Activated T-helper 1 cell treated with anti-CD3 and anti-CD28 coated beads, Interleukin-12 subunit alpha, Interleukin-12 subunit beta, Interleukin-2, Interleukin-4 antibody, amounts not matched to agents 30 ng/mL and 10 ng/mL and 1 ng/mL, durations not matched to agents 14 hours and 24 hours and 36 hours (primary cell): Measurements from ENCODE around the gene FBXL20. TPM values are rescaled to one million over a fixed set of nuclear protein-coding genes. Genes with fewer than 3 reads are reported as not detected.
A peak's percentile ranks its signal among the peaks of the same experiment; 100 is the strongest.

ENCODE experiments used
- DNase-seq: peaks from one replicate; pipeline ENCODE4 v3.0.0; 2021; ENCODE audit warnings: low spot score
- H3K27ac Mint-ChIP-seq: one replicate; pipeline ENCODE4 v1.8.0; 2021; ENCODE audit warnings: mild to moderate bottlenecking, mixed read lengths
- H3K27me3 Mint-ChIP-seq: one replicate; pipeline ENCODE4 v1.8.0; 2022; ENCODE audit warnings: mild to moderate bottlenecking, moderate library complexity, mixed read lengths; ENCODE audit not compliant: insufficient read depth
- H3K36me3 Mint-ChIP-seq: one replicate; pipeline ENCODE4 v1.8.0; 2021; ENCODE audit warnings: low read depth, mixed read lengths
- H3K4me1 Mint-ChIP-seq: one replicate; pipeline ENCODE4 v1.8.0; 2021; ENCODE audit warnings: low read depth, mixed read lengths
- H3K4me3 Mint-ChIP-seq: one replicate; pipeline ENCODE4 v1.8.0; 2021; ENCODE audit warnings: mild to moderate bottlenecking, moderate library complexity, mixed read lengths
- H3K9me3 Mint-ChIP-seq: one replicate; pipeline ENCODE4 v1.8.0; 2021; ENCODE audit warnings: mixed read lengths
- intact Hi-C: fragments of 100-400 bp; cut with micrococcal nuclease; formaldehyde crosslinking; loops from one replicate; pipeline ENCODE4 v1.15.1; 2024
- total RNA-seq: library from RNA; stranded (reverse); gene quantifications from 2 replicates; pipeline ENCODE4 v1.2.3, GENCODE V29; 2022

Gene FBXL20
- total RNA-seq, 1 donor from 2014 or later, result 20.1 TPM

DNA sequence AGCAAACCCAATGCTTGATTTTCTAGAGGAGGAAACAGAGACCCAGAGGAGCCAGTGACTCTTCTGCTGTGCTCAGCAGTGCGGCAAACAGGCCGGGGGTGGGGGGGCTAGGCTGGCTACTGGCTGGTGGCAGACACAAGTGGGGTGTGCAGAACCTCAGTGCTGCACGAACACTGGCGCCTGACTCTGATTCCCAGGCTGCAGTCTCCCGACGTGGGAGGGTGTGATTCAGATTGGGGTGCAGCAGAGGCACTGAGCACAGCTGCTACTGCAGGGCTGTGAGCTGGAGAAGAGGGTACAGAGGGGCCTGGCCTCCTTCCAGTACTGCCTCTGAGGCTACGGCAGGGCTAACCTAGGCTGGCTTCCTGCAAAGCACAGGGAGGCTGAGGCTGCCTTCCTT is 193.3 kb downstream of the FBXL20 start:
- no peak overlapping the region for H3K4me3 Mint-ChIP-seq
- intact Hi-C loops, result loop anchor here (5.0 to 10.0 kb wide), 2 partner anchors 194 to 417 kb away; partner anchors contain the start of genes FBXL20 and PPP1R1B

DNA sequence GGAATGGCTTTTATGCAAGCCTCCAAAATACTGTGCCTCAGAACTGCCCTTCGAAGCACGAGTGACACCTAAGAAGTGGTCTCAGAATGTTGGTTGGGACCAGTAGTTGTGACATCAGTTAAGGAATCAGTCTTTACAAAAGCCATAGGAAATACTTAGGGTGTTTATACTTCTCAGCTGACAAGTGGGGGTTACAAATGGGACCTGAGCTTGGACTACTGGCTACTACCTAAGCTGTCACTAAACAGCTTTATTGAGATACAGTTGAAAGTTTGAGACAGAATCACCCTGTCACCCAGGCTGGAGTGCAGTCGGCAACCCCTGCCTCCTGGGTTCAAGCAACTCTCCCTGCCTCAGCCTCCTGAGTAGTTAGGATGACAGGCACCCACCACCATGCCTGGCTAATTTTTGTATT is 196.3 kb downstream of the FBXL20 start:
- Mint-ChIP-seq H3K9me3 (no peaks in the 10 kb centered on the region), H3K27me3 (peaks cover 3% of the 10 kb centered on the region), H3K36me3 (peaks cover 43% of the 10 kb centered on the region), H3K4me3 (no peak overlapping the region), H3K27ac (no peak overlapping the region), H3K4me1 (peaks cover 31% of the 10 kb centered on the region)
- no peak for DNase-seq
- intact Hi-C loops, result loop anchor here (5.0 to 10.0 kb wide), 2 partner anchors 197 to 420 kb away; partner anchors contain the start of genes FBXL20 and PPP1R1B

More for the DNA sequence above, 193.3 kb downstream of the FBXL20 start:
- Mint-ChIP-seq H3K36me3 (peaks cover 17% of the 10 kb centered on the region), H3K4me1 (peaks cover 16% of the 10 kb centered on the region), H3K27ac (no peak overlapping the region), H3K27me3 (peaks cover 12% of the 10 kb centered on the region), H3K9me3 (no peaks in the 10 kb centered on the region)
- no peak for DNase-seq

DNA sequence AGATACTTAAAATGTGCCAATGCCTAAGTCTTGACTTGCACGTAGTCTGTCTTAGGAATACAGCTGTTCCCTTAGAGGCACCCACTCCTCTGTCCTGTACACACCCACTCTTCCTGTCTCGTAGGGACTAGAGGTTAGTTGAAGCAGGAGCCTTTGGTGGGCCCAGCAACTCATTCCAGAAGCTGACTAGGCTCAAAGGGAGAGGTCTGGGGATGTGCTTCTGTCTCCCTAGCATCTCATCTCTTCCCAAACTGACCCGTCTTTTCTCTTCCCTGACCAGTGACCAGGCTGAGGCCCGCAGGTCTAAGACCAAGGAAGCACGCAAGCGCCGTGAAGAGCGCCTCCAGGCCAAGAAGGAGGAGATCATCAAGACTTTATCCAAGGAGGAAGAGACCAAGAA is 197.2 kb downstream of the FBXL20 start:
- Mint-ChIP-seq H3K9me3 (no peaks in the 10 kb centered on the region), H3K27ac (peak overlapping the region; percentile 56), H3K4me3 (no peak overlapping the region), H3K27me3 (peaks cover 3% of the 10 kb centered on the region), H3K4me1 (peaks cover 37% of the 10 kb centered on the region), H3K36me3 (peaks cover 45% of the 10 kb centered on the region)
- no peak for DNase-seq
- intact Hi-C loops, result loop anchor here (10.0 kb wide), 1 partner anchor 421 kb away; the partner anchor contains the start of gene PPP1R1B

Other genes with a start within 250 kb of the FBXL20 start
- gene PLXDC1, start 250.0 kb downstream of the FBXL20 start, total RNA-seq, result 0.60 TPM in 1 of 2 replicates, not detected in the other
- gene ARL5C, start 235.5 kb downstream of the FBXL20 start, total RNA-seq, result not detected in 2 replicates
- 21.8 and 22.3 TPM in 2 replicates for gene CACNB1, start 204.0 kb downstream of the FBXL20 start, total RNA-seq
- gene RPL19, start 201.3 kb downstream of the FBXL20 start, total RNA-seq, result 2,114 and 2,133 TPM in 2 replicates
- gene STAC2, start 175.7 kb downstream of the FBXL20 start, total RNA-seq, result 0.08 TPM in 1 of 2 replicates, not detected in the other
- gene MED1, start 49.6 kb upstream of the FBXL20 start, total RNA-seq, result 72.0 and 73.4 TPM in 2 replicates
- gene CDK12, start 59.9 kb upstream of the FBXL20 start, total RNA-seq, result 97.4 and 99.5 TPM in 2 replicates
- gene NEUROD2, start 206.3 kb upstream of the FBXL20 start, total RNA-seq, result not detected in 2 replicates
- gene PPP1R1B, start 225.3 kb upstream of the FBXL20 start, total RNA-seq, result not detected in 2 replicates
- 54.7 and 65.3 TPM in 2 replicates for gene STARD3, start 235.5 kb upstream of the FBXL20 start, total RNA-seq